Trophoblast cell (in vitro differentiated cells and primary cell): Measurements from ENCODE around the gene KIF20B.

Experiments
- DNase-seq, 2 donors: peaks; one replicate each; pipeline ENCODE4 v3.0.0-alpha.2; 2016
- H2AFZ ChIP-seq: 2 replicates; pipeline ENCODE4 v1.6.1; 2013; ENCODE audit warnings: low read length, moderate library complexity, mild to moderate bottlenecking; ENCODE audit not compliant: insufficient read depth, poor library complexity
- H2AK5ac ChIP-seq: 2 replicates; pipeline ENCODE4 v1.6.1; 2013; ENCODE audit warnings: mild to moderate bottlenecking, low read length
- H2BK120ac ChIP-seq: 2 replicates; pipeline ENCODE4 v1.6.1; 2013; ENCODE audit warnings: low read length, mild to moderate bottlenecking, moderate library complexity; ENCODE audit not compliant: insufficient read depth, poor library complexity
- H2BK12ac ChIP-seq: 2 replicates; pipeline ENCODE4 v1.6.1; 2013; ENCODE audit warnings: mild to moderate bottlenecking, low read length, moderate library complexity
- H2BK5ac ChIP-seq: 2 replicates; pipeline ENCODE4 v1.6.1; 2013; ENCODE audit warnings: low read length, low read depth, moderate library complexity, mild to moderate bottlenecking; ENCODE audit not compliant: poor library complexity
- H3K14ac ChIP-seq: 2 replicates; pipeline ENCODE4 v1.6.1; 2013; ENCODE audit warnings: mild to moderate bottlenecking, low read length
- H3K18ac ChIP-seq: 2 replicates; pipeline ENCODE4 v1.6.1; 2013; ENCODE audit warnings: mild to moderate bottlenecking, low read length
- H3K23ac ChIP-seq: 2 replicates; pipeline ENCODE4 v1.6.1; 2013; ENCODE audit warnings: low read length
- H3K27ac ChIP-seq: 2 replicates; pipeline ENCODE4 v1.5.1; 2013; ENCODE audit warnings: low read depth, mild to moderate bottlenecking, inconsistent platforms, low read length, moderate library complexity
- H3K27me3 ChIP-seq: 2 replicates; pipeline ENCODE4 v1.6.1; 2013; ENCODE audit warnings: inconsistent platforms, mild to moderate bottlenecking, low read length, moderate library complexity; ENCODE audit not compliant: insufficient read depth
- H3K36me3 ChIP-seq, 2 experiments: 1 replicate in 1 of 2; 2 replicates in 1 of 2; pipeline ENCODE4 v1.6.1; 2013; ENCODE audit warnings: low read length in 2 of 2, mild to moderate bottlenecking in 2 of 2, moderate library complexity in 1 of 2; ENCODE audit not compliant: insufficient read depth in 2 of 2, control insufficient read depth in 1 of 2
- H3K4ac ChIP-seq: 2 replicates; pipeline ENCODE4 v1.6.1; 2013; ENCODE audit warnings: low read depth, mild to moderate bottlenecking, low read length, moderate library complexity
- H3K4me1 ChIP-seq, 2 experiments: 1 replicate in 1 of 2; 2 replicates in 1 of 2; pipeline ENCODE4 v1.6.1; 2013; ENCODE audit warnings: low read length in 2 of 2, mild to moderate bottlenecking in 2 of 2, moderate library complexity in 1 of 2; ENCODE audit not compliant: insufficient read depth in 2 of 2, control insufficient read depth in 1 of 2
- H3K4me2 ChIP-seq: 2 replicates; pipeline ENCODE4 v1.6.1; 2013; ENCODE audit warnings: inconsistent platforms, mild to moderate bottlenecking, low read length, moderate library complexity
- H3K4me3 ChIP-seq: 2 replicates; pipeline ENCODE4 v1.5.1; 2013; ENCODE audit warnings: mild to moderate bottlenecking, low read depth, low read length, inconsistent platforms
- H3K79me1 ChIP-seq: one replicate; pipeline ENCODE4 v1.6.1; 2013; ENCODE audit warnings: low read length
- H3K79me2 ChIP-seq: 2 replicates; pipeline ENCODE4 v1.6.1; 2013; ENCODE audit warnings: low read length, mild to moderate bottlenecking; ENCODE audit not compliant: control insufficient read depth, insufficient read depth, poor library complexity
- H3K9ac ChIP-seq: 2 replicates; pipeline ENCODE4 v1.6.1; 2013; ENCODE audit warnings: mild to moderate bottlenecking, low read length
- H3K9me3 ChIP-seq: 2 replicates; pipeline ENCODE4 v1.6.1; 2013; ENCODE audit warnings: low read depth, mild to moderate bottlenecking, control low read depth, inconsistent platforms, low read length; ENCODE audit not compliant: insufficient read depth
- H4K12ac ChIP-seq: 2 replicates; pipeline ENCODE4 v1.6.1; 2013; ENCODE audit warnings: low read depth, mild to moderate bottlenecking, low read length, moderate library complexity
- H4K8ac ChIP-seq: 2 replicates; pipeline ENCODE4 v1.6.1; 2013; ENCODE audit warnings: low read depth, mild to moderate bottlenecking, low read length, moderate library complexity
- H4K91ac ChIP-seq: one replicate; pipeline ENCODE4 v1.6.1; 2013; ENCODE audit warnings: low read depth, mild to moderate bottlenecking, low read length, moderate library complexity
- WGBS: extraction: QIAGEN DNeasy Blood & Tissue Kit; methylation state at CpG from one replicate; pipeline ENCODE4 v1.1.7; 2013; ENCODE audit warnings: missing lambda C conversion rate; ENCODE audit not compliant: insufficient read length, insufficient coverage; ENCODE audit errors: extremely low coverage; 5-methylcytosine and 5-hydroxymethylcytosine counted together

KIF20B gene

GRCh38 chr10:89744026-89744425 is 42.6 kb downstream of the KIF20B start:
- Histone ChIP-seq H2AFZ (no peak overlapping the region), H3K79me2 (no peaks in the 10 kb centered on the region), H3K9me3 (no peaks in the 10 kb centered on the region), H2BK12ac (no peak overlapping the region), H3K23ac (no peak overlapping the region), H2BK120ac (no peak overlapping the region), H3K4me1 (no peaks in the 10 kb centered on the region), H3K4me3 (no peak overlapping the region), H3K4me2 (no peak overlapping the region), H3K79me1 (no peaks in the 10 kb centered on the region), H4K8ac (no peak overlapping the region), H3K27ac (no peak overlapping the region), H3K14ac (no peak overlapping the region), H3K18ac (no peak overlapping the region), H3K36me3 (peaks cover 13% of the 10 kb centered on the region in 2 experiments), H3K9ac (no peak overlapping the region), H2BK5ac (no peak overlapping the region), H2AK5ac (no peak overlapping the region), H4K12ac (no peak overlapping the region), H3K4ac (no peak overlapping the region), H3K27me3 (no peaks in the 10 kb centered on the region), H4K91ac (no peak overlapping the region)
- no CpG with 5 or more reads among the region's 1 CpG for WGBS
- no peak for DNase-seq

- Histone ChIP-seq H2BK5ac (no peak overlapping the region), H3K79me2 (no peaks in the 10 kb centered on the region), H2BK12ac (no peak overlapping the region), H4K12ac (no peak overlapping the region), H3K23ac (no peak overlapping the region), H4K91ac (no peak overlapping the region), H3K27me3 (no peaks in the 10 kb centered on the region), H2AK5ac (no peak overlapping the region), H2BK120ac (no peak overlapping the region), H3K36me3 (peaks cover 10 to 11% of the 10 kb centered on the region in 2 experiments), H3K27ac (no peak overlapping the region), H3K4me2 (no peak overlapping the region), H3K4ac (no peak overlapping the region), H3K14ac (no peak overlapping the region), H4K8ac (no peak overlapping the region), H3K79me1 (no peaks in the 10 kb centered on the region), H2AFZ (no peak overlapping the region), H3K4me1 (no peaks in the 10 kb centered on the region), H3K4me3 (no peak overlapping the region), H3K9ac (no peak overlapping the region), H3K18ac (no peak overlapping the region), H3K9me3 (no peaks in the 10 kb centered on the region)
- no CpG with 5 or more reads among the region's 7 CpGs for WGBS
- DNase-seq, result peak in 1 of 2 donors; percentile 4
These were observed 44.5 kb downstream of the KIF20B start for GRCh38 chr10:89745903-89746302.

GRCh38 chr10:89750441-89750840 is 49.1 kb downstream of the KIF20B start:
- H2BK120ac ChIP-seq, result no peak overlapping the region
- no peak overlapping the region for H2BK12ac ChIP-seq
- no peak overlapping the region for H3K18ac ChIP-seq
- H3K79me2 ChIP-seq, result no peaks in the 10 kb centered on the region
- H3K27ac ChIP-seq, result no peak overlapping the region
- no peaks in the 10 kb centered on the region for H3K9me3 ChIP-seq
- H4K12ac ChIP-seq, result no peak overlapping the region
- no CpG with 5 or more reads among the region's 1 CpG for WGBS
- no peak overlapping the region for H2AFZ ChIP-seq
- no peak overlapping the region for H3K9ac ChIP-seq
- no peak overlapping the region for H2AK5ac ChIP-seq
- no peak overlapping the region for H3K4me3 ChIP-seq
- H3K23ac ChIP-seq, result no peak overlapping the region
- H3K27me3 ChIP-seq, result no peaks in the 10 kb centered on the region
- no peak overlapping the region for H4K8ac ChIP-seq
- no peak overlapping the region for H2BK5ac ChIP-seq
- no peak overlapping the region for H3K4ac ChIP-seq
- no peak overlapping the region for H3K14ac ChIP-seq
- no peak for DNase-seq
- no peak overlapping the region for H4K91ac ChIP-seq
- H3K79me1 ChIP-seq, result no peaks in the 10 kb centered on the region
- H3K36me3 ChIP-seq, result peaks cover 9% of the 10 kb centered on the region in 2 experiments
- no peaks in the 10 kb centered on the region for H3K4me1 ChIP-seq
- H3K4me2 ChIP-seq, result no peak overlapping the region

DNA sequence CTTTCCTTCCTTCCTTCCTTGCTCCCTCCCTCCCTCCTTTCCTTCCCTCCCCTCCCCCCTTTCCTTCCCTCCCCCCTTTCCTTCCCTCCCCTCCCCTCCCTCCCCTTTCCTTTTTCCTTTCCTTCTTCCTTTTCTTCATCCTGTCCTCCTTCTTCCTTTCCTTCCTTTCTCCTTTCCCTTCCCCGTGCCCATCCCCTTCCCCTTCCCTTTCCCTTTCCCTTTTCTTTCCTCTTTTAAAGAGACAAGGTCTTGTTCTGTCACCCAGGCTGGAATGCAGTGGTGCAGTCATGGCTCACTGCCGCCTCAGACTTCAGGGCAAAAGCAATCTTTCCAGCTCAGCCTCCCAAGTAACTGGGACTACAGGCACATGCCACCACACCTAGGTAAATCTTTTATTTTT is 54.0 kb downstream of the KIF20B start:
- H3K9me3 ChIP-seq, result no peaks in the 10 kb centered on the region
- H4K12ac ChIP-seq, result no peak overlapping the region
- H2AFZ ChIP-seq, result no peak overlapping the region
- no peak overlapping the region for H3K18ac ChIP-seq
- H2BK12ac ChIP-seq, result no peak overlapping the region
- no peaks in the 10 kb centered on the region for H3K27me3 ChIP-seq
- no CpG with 5 or more reads among the region's 2 CpGs for WGBS
- H3K4me3 ChIP-seq, result no peak overlapping the region
- no peak overlapping the region for H3K23ac ChIP-seq
- DNase-seq, result no peak
- H2BK120ac ChIP-seq, result no peak overlapping the region
- no peaks in the 10 kb centered on the region for H3K79me2 ChIP-seq
- no peak overlapping the region for H3K14ac ChIP-seq
- no peak overlapping the region for H3K4ac ChIP-seq
- H3K79me1 ChIP-seq, result no peaks in the 10 kb centered on the region
- no peak overlapping the region for H2AK5ac ChIP-seq
- H4K91ac ChIP-seq, result no peak overlapping the region
- H2BK5ac ChIP-seq, result no peak overlapping the region
- H3K9ac ChIP-seq, result no peak overlapping the region
- no peaks in the 10 kb centered on the region for H3K4me1 ChIP-seq
- H4K8ac ChIP-seq, result no peak overlapping the region
- H3K4me2 ChIP-seq, result no peak overlapping the region
- peaks cover 0 to 2% of the 10 kb centered on the region in 2 experiments for H3K36me3 ChIP-seq
- H3K27ac ChIP-seq, result no peak overlapping the region
